H9 (cell line): ENCODE results near the gene GPR146. TPM values are rescaled to one million over a fixed set of nuclear protein-coding genes. Genes with fewer than 3 reads are reported as not detected.

Experiments used
- DNase-seq: peaks from one replicate; pipeline ENCODE4 v3.0.0-alpha.2; 2017
- H2AFZ ChIP-seq: one replicate; pipeline ENCODE4 v1.6.1; 2013; ENCODE audit warnings: mild to moderate bottlenecking, low read length, control low read depth, moderate library complexity
- H2AK5ac ChIP-seq: 2 replicates; pipeline ENCODE4 v1.6.1; 2013; ENCODE audit warnings: low read length, control low read depth, mixed read lengths; ENCODE audit not compliant: insufficient read length
- H2BK120ac ChIP-seq: one replicate; pipeline ENCODE4 v1.6.1; 2013; ENCODE audit warnings: low read depth, mild to moderate bottlenecking, low read length, control low read depth, inconsistent platforms; ENCODE audit not compliant: poor library complexity, severe bottlenecking
- H2BK12ac ChIP-seq: 2 replicates; pipeline ENCODE4 v1.6.1; 2013; ENCODE audit warnings: low read length, control low read depth, mixed read lengths, low read depth; ENCODE audit not compliant: insufficient read length
- H2BK15ac ChIP-seq: 2 replicates; pipeline ENCODE4 v1.6.1; 2013; ENCODE audit warnings: low read depth, low read length, control low read depth
- H2BK20ac ChIP-seq: one replicate; pipeline ENCODE4 v1.6.1; 2013; ENCODE audit warnings: low read depth, mild to moderate bottlenecking, low read length, control low read depth, inconsistent platforms; ENCODE audit not compliant: poor library complexity, severe bottlenecking
- H2BK5ac ChIP-seq: 2 replicates; pipeline ENCODE4 v1.6.1; 2013; ENCODE audit warnings: low read length, control low read depth, mixed read lengths; ENCODE audit not compliant: insufficient read length
- H3K14ac ChIP-seq: 2 replicates; pipeline ENCODE4 v1.6.1; 2013; ENCODE audit warnings: low read length, control low read depth; ENCODE audit not compliant: insufficient read depth
- H3K18ac ChIP-seq: 2 replicates; pipeline ENCODE4 v1.6.1; 2013; ENCODE audit warnings: low read depth, mild to moderate bottlenecking, mixed read lengths, low read length, control low read depth; ENCODE audit not compliant: insufficient read length
- H3K23ac ChIP-seq: 2 replicates; pipeline ENCODE4 v1.6.1; 2013; ENCODE audit warnings: low read length, control low read depth, mixed read lengths, low read depth; ENCODE audit not compliant: insufficient read length
- H3K23me2 ChIP-seq: 2 replicates; pipeline ENCODE4 v1.6.1; 2013; ENCODE audit warnings: low read depth, mild to moderate bottlenecking, mixed read lengths, low read length, control low read depth; ENCODE audit not compliant: insufficient read length, poor library complexity, severe bottlenecking
- H3K27ac ChIP-seq: 2 replicates; pipeline ENCODE4 v1.5.1; 2013; ENCODE audit warnings: low read length, control low read depth, mixed read lengths, low read depth; ENCODE audit not compliant: insufficient read length
- H3K27me3 ChIP-seq: 2 replicates; pipeline ENCODE4 v1.6.1; 2013; ENCODE audit warnings: low read length, control low read depth, inconsistent platforms; ENCODE audit not compliant: insufficient read depth
- H3K4ac ChIP-seq: 2 replicates; pipeline ENCODE4 v1.6.1; 2013; ENCODE audit warnings: low read depth, mild to moderate bottlenecking, control low read depth, inconsistent platforms, low read length, moderate library complexity
- H3K4me1 ChIP-seq: 2 replicates; pipeline ENCODE4 v1.6.1; 2013; ENCODE audit warnings: low read length, control low read depth, inconsistent platforms; ENCODE audit not compliant: insufficient read depth
- H3K4me2 ChIP-seq: 2 replicates; pipeline ENCODE4 v1.6.1; 2013; ENCODE audit warnings: low read length, control low read depth, mixed read lengths; ENCODE audit not compliant: insufficient read length, insufficient read depth
- H3K56ac ChIP-seq: 2 replicates; pipeline ENCODE4 v1.6.1; 2013; ENCODE audit warnings: low read depth, mild to moderate bottlenecking, mixed read lengths, low read length, control low read depth; ENCODE audit not compliant: insufficient read length
- H3K79me1 ChIP-seq: 2 replicates; pipeline ENCODE4 v1.6.1; 2013; ENCODE audit warnings: low read depth, mild to moderate bottlenecking, moderate library complexity, low read length, control low read depth, inconsistent platforms; ENCODE audit not compliant: insufficient read depth, poor library complexity, severe bottlenecking
- H3K79me2 ChIP-seq: 2 replicates; pipeline ENCODE4 v1.6.1; 2013; ENCODE audit warnings: low read length, control low read depth, inconsistent platforms; ENCODE audit not compliant: insufficient read depth
- H3K9ac ChIP-seq: 2 replicates; pipeline ENCODE4 v1.6.1; 2013; ENCODE audit warnings: low read length, control low read depth, mixed read lengths; ENCODE audit not compliant: insufficient read length; ENCODE audit errors: extremely low read depth
- H3K9me3 ChIP-seq: one replicate; pipeline ENCODE4 v1.6.1; 2013; ENCODE audit warnings: low read depth, low read length, inconsistent platforms; ENCODE audit not compliant: control insufficient read depth
- H3T11ph ChIP-seq: one replicate; pipeline ENCODE4 v1.6.1; 2013; ENCODE audit warnings: mild to moderate bottlenecking, low read length, control low read depth, inconsistent platforms
- H4K20me1 ChIP-seq: one replicate; pipeline ENCODE4 v1.6.1; 2013; ENCODE audit not compliant: control insufficient read depth, insufficient read length, insufficient read depth
- H4K5ac ChIP-seq: 2 replicates; pipeline ENCODE4 v1.6.1; 2013; ENCODE audit warnings: low read depth, mild to moderate bottlenecking, mixed read lengths, low read length, control low read depth; ENCODE audit not compliant: insufficient read length
- H4K8ac ChIP-seq: replicated peaks from 2 replicates; pipeline ENCODE4 v1.6.1; 2013; ENCODE audit warnings: low read length, control low read depth, mixed read lengths, low read depth; ENCODE audit not compliant: insufficient read length
- H4K91ac ChIP-seq: 2 replicates; pipeline ENCODE4 v1.6.1; 2013; ENCODE audit warnings: low read depth, mild to moderate bottlenecking, moderate library complexity, mixed read lengths, low read length, control low read depth; ENCODE audit not compliant: insufficient read length
- H3K27ac Mint-ChIP-seq, 3 experiments: 2 replicates in 2 of 3; 3 replicates in 1 of 3; pipeline ENCODE4 v1.8.0; 2020 to 2021; ENCODE audit warnings: mixed read lengths in 3 of 3, mild to moderate bottlenecking in 1 of 3, moderate library complexity in 1 of 3
- H3K27me3 Mint-ChIP-seq: 2 replicates; pipeline ENCODE4 v1.8.0; 2021; ENCODE audit warnings: low read depth, mild to moderate bottlenecking, moderate library complexity, mixed read lengths
- H3K36me3 Mint-ChIP-seq, 3 experiments: 2 replicates in 2 of 3; 3 replicates in 1 of 3; pipeline ENCODE4 v1.8.0; 2020 to 2021; ENCODE audit warnings: low read depth in 3 of 3, mixed read lengths in 3 of 3; ENCODE audit not compliant: insufficient read depth in 1 of 3
- H3K4me1 Mint-ChIP-seq, 2 experiments: 2 replicates each; pipeline ENCODE4 v1.8.0; 2020; ENCODE audit warnings: mixed read lengths in 2 of 2
- H3K4me3 Mint-ChIP-seq, 2 experiments: 2 replicates in 1 of 2; 3 replicates in 1 of 2; pipeline ENCODE4 v1.8.0; 2020 to 2021; ENCODE audit warnings: mild to moderate bottlenecking in 2 of 2, mixed read lengths in 2 of 2, moderate library complexity in 1 of 2
- H3K9me3 Mint-ChIP-seq, 2 experiments: 2 replicates in 1 of 2; 3 replicates in 1 of 2; pipeline ENCODE4 v1.8.0; 2020; ENCODE audit warnings: mild to moderate bottlenecking in 2 of 2, mixed read lengths in 2 of 2, moderate library complexity in 1 of 2
- CTCF ChIP-seq: fragments of 200-600 bp; sonication (generic); conservative IDR thresholded peaks from 3 replicates; pipeline ENCODE4 v1.8.0; 2021; ENCODE audit warnings: antibody characterized with exemption, mild to moderate bottlenecking
- WGBS: extraction: QIAGEN DNeasy Blood & Tissue Kit; methylation state at CpG from one replicate; pipeline ENCODE4 v1.1.7; 2013; ENCODE audit warnings: missing lambda C conversion rate, low lambda C conversion rate, mixed read lengths; ENCODE audit not compliant: insufficient read length; ENCODE audit errors: extremely low coverage; 5-methylcytosine and 5-hydroxymethylcytosine counted together
- total RNA-seq: library from RNA; stranded (reverse); gene quantifications from 2 replicates; pipeline ENCODE4 v1.2.1, GENCODE V29; 2021

The GPR146 gene
- total RNA-seq, 1 experiment from 2014 or later: 1.4 TPM

GRCh38 chr7:1083729-1084657, 39.6 kb downstream of the GPR146 start:
- Histone ChIP-seq H4K91ac (no peak overlapping the region), H3K27ac (no peak overlapping the region), H3K27me3 (no peaks in the 10 kb centered on the region), H3K18ac (no peak overlapping the region), H2BK12ac (no peak overlapping the region), H3K23ac (no peak overlapping the region), H3K4ac (no peak overlapping the region), H3K4me2 (no peak overlapping the region), H3K14ac (no peak overlapping the region), H3T11ph (no peak overlapping the region), H3K79me1 (no peaks in the 10 kb centered on the region), H2AK5ac (no peak overlapping the region), H2BK20ac (no peak overlapping the region), H2AFZ (no peak overlapping the region), H3K9ac (no peak overlapping the region), H2BK120ac (no peak overlapping the region), H3K23me2 (peaks cover 3% of the 10 kb centered on the region), H2BK15ac (no peak overlapping the region), H3K4me1 (peaks cover 2% of the 10 kb centered on the region; the same call in 1 of the 2 replicates), H2BK5ac (no peak overlapping the region), H4K8ac (no peak overlapping the region), H3K56ac (no peak overlapping the region), H3K79me2 (no peaks in the 10 kb centered on the region), H4K5ac (no peak overlapping the region), H3K9me3 (no peaks in the 10 kb centered on the region), H4K20me1 (no peaks in the 10 kb centered on the region)
- Mint-ChIP-seq H3K36me3 (peaks cover 0 to 3% (median 0%) of the 10 kb centered on the region in 3 experiments; a peak in 2 of 7 replicates), H3K27ac (peak overlapping the region in 2 of 3 experiments; percentile 12 to 20; a peak in 2 of 7 replicates), H3K4me1 (peaks cover 19 to 27% of the 10 kb centered on the region in 2 experiments), H3K4me3 (no peak overlapping the region), H3K27me3 (no peaks in the 10 kb centered on the region), H3K9me3 (no peaks in the 10 kb centered on the region)
- DNase-seq: no peak
- no CpG with 5 or more reads among the region's 45 CpGs for WGBS
- TF ChIP-seq CTCF: no peak
